RCC 7860 (cell line): ENCODE results near the gene HIF1A.
"Not testable (repeated sequence)": the region's sequence is repeated elsewhere in the genome, so short reads cannot be mapped to it uniquely, and the experiment has no call there.

ENCODE experiments used
- DNase-seq: peaks from one replicate; pipeline ENCODE4 v3.0.0-alpha.2; 2015; ENCODE audit warnings: low spot score
- FAIRE-seq: peaks from 2 replicates; lab custom pipeline; 2012; peaks lifted over from hg19 to GRCh38; lab: Jason Lieb, UNC

HIF1A gene

GRCh38 chr14:61694830-61695694 is at the start of gene HIF1A:
HIF1A (plus strand) TSS chr14:61695513; CDS start chr14:61695805, 292 bp downstream.
- FAIRE-seq: no peak
- DNase-seq: peak; percentile 85

- FAIRE-seq (no peak), DNase-seq (no peak)
Observed at GRCh38 chr14:61646366-61647116, 48.8 kb upstream of the HIF1A start.

- DNase-seq (no peak), FAIRE-seq (no peak)
Observed at GRCh38 chr14:61647704-61648103, 47.6 kb upstream of the HIF1A start.

GRCh38 chr14:61648377-61648776 is 46.9 kb upstream of the HIF1A start:
- DNase-seq: no peak
- no peak for FAIRE-seq

- FAIRE-seq: no peak
- no peak for DNase-seq
Observed at GRCh38 chr14:61649283-61649682, 46.0 kb upstream of the HIF1A start.

- DNase-seq (no peak), FAIRE-seq (no peak)
Observed at GRCh38 chr14:61651355-61651754, 44.0 kb upstream of the HIF1A start.

- FAIRE-seq: no peak
- DNase-seq: no peak
Observed at GRCh38 chr14:61652526-61653262, 42.6 kb upstream of the HIF1A start.

GRCh38 chr14:61653507-61653906 is 41.8 kb upstream of the HIF1A start:
- peak; percentile 28 for DNase-seq
- no peak for FAIRE-seq

- no peak for FAIRE-seq
- no peak for DNase-seq
Observed at GRCh38 chr14:61654026-61654425, 41.3 kb upstream of the HIF1A start.

- FAIRE-seq: no peak
- DNase-seq: no peak
Observed at GRCh38 chr14:61655777-61656176, 39.5 kb upstream of the HIF1A start.

- FAIRE-seq (no peak), DNase-seq (no peak)
Observed at GRCh38 chr14:61656341-61656740, 39.0 kb upstream of the HIF1A start.

- DNase-seq, FAIRE-seq: not testable (repeated sequence)
Observed at GRCh38 chr14:61658111-61658510, 37.2 kb upstream of the HIF1A start.

GRCh38 chr14:61659582-61659981 is 35.7 kb upstream of the HIF1A start:
- no peak for DNase-seq
- FAIRE-seq: no peak

GRCh38 chr14:61661471-61662400 is 33.6 kb upstream of the HIF1A start:
- DNase-seq (no peak), FAIRE-seq (no peak)

GRCh38 chr14:61662437-61663311 is 32.6 kb upstream of the HIF1A start:
- peak; percentile 85 for FAIRE-seq

GRCh38 chr14:61663312-61663979 is 31.9 kb upstream of the HIF1A start:
- no peak for FAIRE-seq
- DNase-seq: no peak

More at GRCh38 chr14:61662437-61663311, 32.6 kb upstream of the HIF1A start:
- DNase-seq: peak; percentile 84

GRCh38 chr14:61668282-61668681 is 27.0 kb upstream of the HIF1A start:
- DNase-seq (peak; percentile 28), FAIRE-seq (no peak)

- FAIRE-seq: no peak
- no peak for DNase-seq
Observed at GRCh38 chr14:61670576-61670975, 24.7 kb upstream of the HIF1A start.

- no peak for FAIRE-seq
- DNase-seq: no peak
Observed at GRCh38 chr14:61671082-61671481, 24.2 kb upstream of the HIF1A start.
